Panc1 (cell line): ENCODE data around the gene ABCG1.

Source experiments
- CTCF ChIP-seq: fragments of 450-650 bp; IDR thresholded peaks from 2 replicates; pipeline ENCODE4 v1.5.1; 2017; ENCODE audit warnings: mild to moderate bottlenecking
- REST ChIP-seq, 2 experiments: IDR thresholded peaks; 2 replicates each; pipeline ENCODE4 v1.6.1; 2011 to 2012; ENCODE audit warnings: low read depth in 2 of 2, control low read depth in 1 of 2, low read length in 1 of 2, mild to moderate bottlenecking in 1 of 2, moderate library complexity in 1 of 2; ENCODE audit not compliant: insufficient read depth in 1 of 2

DNA sequence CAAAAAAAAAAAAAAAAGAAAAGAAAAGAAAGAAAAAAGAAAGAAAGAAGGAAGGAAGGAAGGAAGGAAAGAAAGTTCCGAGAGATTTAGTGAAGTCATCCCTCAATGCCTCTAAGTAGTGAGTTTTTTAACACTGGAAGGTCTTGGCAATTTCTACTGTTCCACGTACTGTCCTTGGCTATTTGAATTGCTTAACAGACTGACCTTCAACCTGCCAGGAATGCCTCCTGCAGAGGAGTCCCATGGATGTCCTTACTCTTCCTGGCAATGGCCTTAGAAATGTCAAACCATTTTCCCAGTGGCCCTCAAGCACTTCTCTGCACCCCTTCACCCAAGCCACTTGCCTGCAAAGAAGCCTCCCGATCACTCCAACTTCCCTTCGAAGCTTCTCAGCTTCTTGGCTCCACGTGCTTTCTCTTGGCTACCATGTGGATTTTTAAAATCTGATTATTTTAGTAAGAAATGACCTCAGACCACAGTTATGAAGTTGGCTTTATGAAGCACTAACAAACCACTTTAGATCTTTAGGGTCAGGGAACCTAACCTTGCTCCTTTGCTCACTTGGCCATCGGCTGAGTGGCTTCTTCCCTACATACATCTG is 43.7 kb upstream of the ABCG1 start:
- TF ChIP-seq CTCF = no peak
- TF ChIP-seq REST (IDR thresholded peaks at IDR 0.05; ENCODE audit: insufficient read depth in 1 of 2, low read depth in 2 of 2, low read length in 1 of 2) = no peak
